Fibroblast of skin of abdomen (primary cell): ENCODE data around the gene ANKRD55.
"Not testable (repeated sequence)": the region's sequence is repeated elsewhere in the genome, so short reads cannot be mapped to it uniquely, and the experiment has no call there.

ENCODE experiments used
- DNase-seq: peaks from one replicate; pipeline ENCODE4 v3.0.0-alpha.2; 2013

ANKRD55 gene

GRCh38 chr5:56142614-56143372 lies 90.3 kb downstream of the ANKRD55 start:
- DNase-seq = no peak

- no peak for DNase-seq
These were observed 90.9 kb downstream of the ANKRD55 start for GRCh38 chr5:56142233-56142613.

- no peak for DNase-seq
These were observed 93.1 kb downstream of the ANKRD55 start for GRCh38 chr5:56140073-56140472.

- DNase-seq = no peak
These were observed 102.5 kb downstream of the ANKRD55 start for GRCh38 chr5:56130664-56131063.

GRCh38 chr5:56129288-56129687 lies 103.8 kb downstream of the ANKRD55 start:
- DNase-seq = no peak

- DNase-seq = no peak
These were observed 105.0 kb downstream of the ANKRD55 start for GRCh38 chr5:56128113-56128512.

- peak; percentile 32 for DNase-seq
These were observed 106.5 kb downstream of the ANKRD55 start for GRCh38 chr5:56126487-56127179.

GRCh38 chr5:56123531-56124243 lies 109.4 kb downstream of the ANKRD55 start:
- peak; percentile 99 for DNase-seq

GRCh38 chr5:56122360-56122985 lies 110.7 kb downstream of the ANKRD55 start:
- DNase-seq = not testable (repeated sequence)

- DNase-seq = no peak
These were observed 114.1 kb downstream of the ANKRD55 start for GRCh38 chr5:56119050-56119449.

GRCh38 chr5:56116599-56117141 lies 116.5 kb downstream of the ANKRD55 start:
- DNase-seq = no peak

GRCh38 chr5:56115589-56115988 lies 117.5 kb downstream of the ANKRD55 start:
- DNase-seq = no peak

GRCh38 chr5:56112526-56113121 lies 120.5 kb downstream of the ANKRD55 start:
- no peak for DNase-seq

GRCh38 chr5:56111404-56111781 lies 121.7 kb downstream of the ANKRD55 start:
- DNase-seq = no peak

GRCh38 chr5:56110646-56111403 lies 122.3 kb downstream of the ANKRD55 start:
- DNase-seq = peak; percentile 67

- DNase-seq = no peak
These were observed 124.9 kb downstream of the ANKRD55 start for GRCh38 chr5:56108246-56108645.

GRCh38 chr5:56106837-56107236 lies 126.3 kb downstream of the ANKRD55 start:
- no peak for DNase-seq

GRCh38 chr5:56105511-56106291 lies 127.4 kb downstream of the ANKRD55 start:
- peak; percentile 90 for DNase-seq

GRCh38 chr5:56102889-56103288 lies 130.2 kb downstream of the ANKRD55 start:
- DNase-seq = no peak

- not testable (repeated sequence) for DNase-seq
These were observed 130.9 kb downstream of the ANKRD55 start for GRCh38 chr5:56102207-56102606.

GRCh38 chr5:56101180-56101579 lies 131.9 kb downstream of the ANKRD55 start:
- no peak for DNase-seq
